Measurements from ENCODE around the gene SLC4A3.

Gene SLC4A3

DNA sequence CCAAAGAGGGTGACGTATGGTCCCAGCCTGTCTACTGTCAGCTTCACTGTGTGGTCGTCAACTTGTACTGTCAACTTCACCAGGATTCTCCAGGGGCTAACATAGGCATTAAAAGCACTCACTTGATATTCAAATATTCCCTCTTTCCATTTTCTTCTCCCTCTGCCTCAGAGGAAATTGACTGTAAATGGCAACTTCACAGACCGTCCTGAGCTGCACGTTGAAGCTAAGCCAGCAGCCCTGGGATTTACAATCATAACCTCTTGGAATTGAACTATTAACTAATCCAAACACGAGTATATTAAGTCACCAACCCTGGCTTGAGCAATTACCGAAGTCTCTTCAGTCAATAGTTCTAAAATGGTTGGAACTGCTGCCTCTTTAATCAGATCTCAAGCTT lies 38.5 kb downstream of the SLC4A3 start:
- CTCF ChIA-PET = interaction anchor here (1.3 kb wide), 1 partner anchor 12 kb away, joined by 3 read pairs; no protein-coding TSS in a partner anchor
- 93% methylated on average over 5 of the region's 6 CpGs for WGBS (ENCODE audit: insufficient coverage)
- no peak for DNase-seq
- peaks cover 0 to 10% (median 2%) of the 10 kb centered on the region in 5 experiments for H3K9me3 ChIP-seq (ENCODE audit: control extremely low read depth in 1 of 5, control insufficient read depth in 4 of 5, insufficient read depth in 2 of 5, low read depth in 1 of 5, low read length in 4 of 5)
- no peaks in the 10 kb centered on the region for H3K4me1 ChIP-seq (ENCODE audit: control extremely low read depth in 1 of 4, control insufficient read depth in 4 of 4, insufficient read depth in 4 of 4, low read length in 3 of 4)
- H3K27ac ChIP-seq (ENCODE audit: insufficient read depth in 1 of 2, low read depth in 1 of 2, low read length in 2 of 2, poor library complexity in 1 of 2, severe bottlenecking in 2 of 2) = no peak overlapping the region
- no peaks in the 10 kb centered on the region for H3K36me3 ChIP-seq (ENCODE audit: control insufficient read depth in 4 of 4, insufficient read depth in 4 of 4, low read length in 3 of 4)
- POLR2A ChIA-PET = no interaction called here
- no peak overlapping the region for H3K4me3 ChIP-seq (ENCODE audit: control insufficient read depth in 1 of 7, extremely low read depth in 1 of 7, insufficient read depth in 4 of 7, low read depth in 2 of 7, low read length in 6 of 7)
- H3K27me3 ChIP-seq (replicated peaks in 2 of 5; ENCODE audit: control insufficient read depth in 4 of 5, insufficient read depth in 5 of 5, low read length in 4 of 5) = peaks cover 0 to 6% (median 3%) of the 10 kb centered on the region in 5 experiments

DNA sequence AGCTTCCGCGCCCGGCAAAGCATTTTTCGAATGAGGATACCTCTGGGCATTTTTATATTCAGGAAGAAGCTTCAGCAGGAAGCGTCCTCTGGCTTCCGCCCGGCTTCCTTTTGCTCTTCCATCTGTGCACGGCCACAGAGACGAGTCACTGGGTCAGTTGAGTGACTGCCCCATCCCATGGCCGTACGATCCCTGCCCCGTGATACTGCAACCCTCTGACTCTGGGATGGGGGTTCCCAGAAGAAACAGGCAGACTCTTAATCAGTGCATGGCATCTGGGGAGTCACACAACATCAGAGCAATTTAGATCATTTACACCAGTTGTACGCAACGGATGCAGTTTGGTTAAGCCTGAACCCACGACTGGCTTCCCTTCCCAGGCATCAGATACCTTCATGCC lies 40.9 kb downstream of the SLC4A3 start:
- no peaks in the 10 kb centered on the region for H3K9me3 ChIP-seq (ENCODE audit: control extremely low read depth in 1 of 5, control insufficient read depth in 4 of 5, insufficient read depth in 2 of 5, low read depth in 1 of 5, low read length in 4 of 5)
- CTCF ChIA-PET = no interaction called here
- no peaks in the 10 kb centered on the region for H3K4me1 ChIP-seq (ENCODE audit: control extremely low read depth in 1 of 4, control insufficient read depth in 4 of 4, insufficient read depth in 4 of 4, low read length in 3 of 4)
- H3K27ac ChIP-seq (ENCODE audit: insufficient read depth in 1 of 2, low read depth in 1 of 2, low read length in 2 of 2, poor library complexity in 1 of 2, severe bottlenecking in 2 of 2) = no peak overlapping the region
- peaks cover 0 to 7% (median 6%) of the 10 kb centered on the region in 5 experiments for H3K27me3 ChIP-seq (replicated peaks in 2 of 5; ENCODE audit: control insufficient read depth in 4 of 5, insufficient read depth in 5 of 5, low read length in 4 of 5)
- WGBS (ENCODE audit: insufficient coverage) = 93% methylated on average over 15 of the region's 15 CpGs
- no peak for DNase-seq
- no peaks in the 10 kb centered on the region for H3K36me3 ChIP-seq (ENCODE audit: control insufficient read depth in 4 of 4, insufficient read depth in 4 of 4, low read length in 3 of 4)
- POLR2A ChIA-PET = no interaction called here
- no peak overlapping the region for H3K4me3 ChIP-seq (ENCODE audit: control insufficient read depth in 1 of 7, extremely low read depth in 1 of 7, insufficient read depth in 4 of 7, low read depth in 2 of 7, low read length in 6 of 7)

DNA sequence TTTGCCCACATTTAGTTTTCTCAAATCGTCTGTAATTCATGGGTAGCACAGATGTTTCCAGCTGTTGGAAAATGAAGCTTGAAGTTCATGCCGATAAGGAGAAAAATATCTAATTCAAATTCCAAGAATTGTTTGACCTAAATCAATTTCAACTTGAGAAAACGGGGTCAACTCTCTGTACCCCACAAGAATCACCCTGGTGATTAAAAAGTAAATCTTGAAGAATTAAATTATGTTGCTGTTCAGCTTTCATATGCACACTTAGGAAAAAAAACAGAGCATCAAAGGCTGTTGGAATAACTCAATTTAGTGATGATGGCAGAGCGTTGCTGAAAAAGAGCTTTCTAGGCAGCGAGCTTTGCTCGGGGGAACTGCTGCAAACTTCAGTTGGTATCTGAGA lies 43.0 kb downstream of the SLC4A3 start:
- whole genome bisulfite sequencing (ENCODE audit: insufficient coverage) = no CpG with 5 or more reads among the region's 6 CpGs
- Histone ChIP-seq H3K27me3 (replicated peaks in 2 of 5; ENCODE audit: control insufficient read depth in 4 of 5, insufficient read depth in 5 of 5, low read length in 4 of 5) (peaks cover 0 to 14% (median 6%) of the 10 kb centered on the region in 5 experiments), H3K36me3 (ENCODE audit: control insufficient read depth in 4 of 4, insufficient read depth in 4 of 4, low read length in 3 of 4) (no peaks in the 10 kb centered on the region), H3K4me1 (ENCODE audit: control extremely low read depth in 1 of 4, control insufficient read depth in 4 of 4, insufficient read depth in 4 of 4, low read length in 3 of 4) (no peaks in the 10 kb centered on the region), H3K4me3 (ENCODE audit: control insufficient read depth in 1 of 7, extremely low read depth in 1 of 7, insufficient read depth in 4 of 7, low read depth in 2 of 7, low read length in 6 of 7) (no peak overlapping the region), H3K9me3 (ENCODE audit: control extremely low read depth in 1 of 5, control insufficient read depth in 4 of 5, insufficient read depth in 2 of 5, low read depth in 1 of 5, low read length in 4 of 5) (no peaks in the 10 kb centered on the region), H3K27ac (ENCODE audit: insufficient read depth in 1 of 2, low read depth in 1 of 2, low read length in 2 of 2, poor library complexity in 1 of 2, severe bottlenecking in 2 of 2) (no peak overlapping the region)
- ChIA-PET POLR2A (no interaction called here), CTCF (interaction anchor here (1.4 kb wide), 1 partner anchor 28 kb away, joined by 6 read pairs; no protein-coding TSS in a partner anchor)
- no peak for DNase-seq

DNA sequence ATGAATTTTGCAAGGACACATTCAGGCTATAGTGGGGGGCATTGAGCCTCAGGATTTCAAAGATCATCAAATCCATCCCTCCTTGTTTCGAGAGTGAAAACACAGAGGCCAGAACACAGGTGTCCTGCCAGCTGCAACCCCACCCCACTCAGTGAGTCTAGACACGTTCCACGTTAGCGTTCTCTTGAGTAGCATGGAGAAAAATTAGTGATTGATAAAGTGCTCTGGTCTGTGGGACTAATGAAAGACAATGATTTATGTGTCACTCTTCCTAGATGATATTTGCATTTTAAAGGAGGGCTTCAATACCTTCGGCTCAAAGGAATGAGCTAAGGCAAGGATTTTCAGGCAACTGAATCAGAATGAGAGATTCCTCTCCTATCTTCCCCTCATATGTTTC lies 43.8 kb downstream of the SLC4A3 start:
- no peaks in the 10 kb centered on the region for H3K4me1 ChIP-seq (ENCODE audit: control extremely low read depth in 1 of 4, control insufficient read depth in 4 of 4, insufficient read depth in 4 of 4, low read length in 3 of 4)
- no peak overlapping the region for H3K27ac ChIP-seq (ENCODE audit: insufficient read depth in 1 of 2, low read depth in 1 of 2, low read length in 2 of 2, poor library complexity in 1 of 2, severe bottlenecking in 2 of 2)
- no peaks in the 10 kb centered on the region for H3K9me3 ChIP-seq (ENCODE audit: control extremely low read depth in 1 of 5, control insufficient read depth in 4 of 5, insufficient read depth in 2 of 5, low read depth in 1 of 5, low read length in 4 of 5)
- H3K36me3 ChIP-seq (ENCODE audit: control insufficient read depth in 4 of 4, insufficient read depth in 4 of 4, low read length in 3 of 4) = no peaks in the 10 kb centered on the region
- POLR2A ChIA-PET = no interaction called here
- no peak for DNase-seq
- CTCF ChIA-PET = interaction anchor here (1.4 kb wide), 1 partner anchor 29 kb away, joined by 6 read pairs; no protein-coding TSS in a partner anchor
- WGBS (ENCODE audit: insufficient coverage) = 75% methylated on average over 2 of the region's 5 CpGs
- H3K4me3 ChIP-seq (ENCODE audit: control insufficient read depth in 1 of 7, extremely low read depth in 1 of 7, insufficient read depth in 4 of 7, low read depth in 2 of 7, low read length in 6 of 7) = no peak overlapping the region
- H3K27me3 ChIP-seq (replicated peaks in 2 of 5; ENCODE audit: control insufficient read depth in 4 of 5, insufficient read depth in 5 of 5, low read length in 4 of 5) = peaks cover 0 to 13% (median 5%) of the 10 kb centered on the region in 5 experiments

DNA sequence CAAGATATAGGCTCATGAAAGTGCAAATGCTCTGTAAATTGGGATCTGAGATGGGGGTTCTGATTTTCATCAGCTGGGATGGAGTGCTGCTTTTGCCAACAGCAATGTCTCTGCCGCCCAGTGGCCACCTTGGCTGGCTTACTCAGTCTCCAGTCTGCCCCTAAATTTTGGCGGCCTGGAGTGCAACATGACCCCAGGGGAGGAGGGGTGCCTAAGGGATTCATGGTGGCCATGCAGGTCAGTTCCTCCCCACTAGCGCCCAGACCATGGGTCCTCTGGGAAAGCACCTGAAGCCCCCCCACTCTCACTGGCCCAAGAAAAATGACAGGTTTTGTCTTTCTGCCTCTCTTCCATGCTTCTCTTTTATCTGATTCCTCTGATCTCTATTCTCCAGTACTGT lies 45.0 kb downstream of the SLC4A3 start:
- no peaks in the 10 kb centered on the region for H3K4me1 ChIP-seq (ENCODE audit: control extremely low read depth in 1 of 4, control insufficient read depth in 4 of 4, insufficient read depth in 4 of 4, low read length in 3 of 4)
- no peak overlapping the region for H3K4me3 ChIP-seq (ENCODE audit: control insufficient read depth in 1 of 7, extremely low read depth in 1 of 7, insufficient read depth in 4 of 7, low read depth in 2 of 7, low read length in 6 of 7)
- no peak overlapping the region for H3K27ac ChIP-seq (ENCODE audit: insufficient read depth in 1 of 2, low read depth in 1 of 2, low read length in 2 of 2, poor library complexity in 1 of 2, severe bottlenecking in 2 of 2)
- H3K36me3 ChIP-seq (ENCODE audit: control insufficient read depth in 4 of 4, insufficient read depth in 4 of 4, low read length in 3 of 4) = no peaks in the 10 kb centered on the region
- H3K27me3 ChIP-seq (replicated peaks in 2 of 5; ENCODE audit: control insufficient read depth in 4 of 5, insufficient read depth in 5 of 5, low read length in 4 of 5) = peaks cover 0 to 13% (median 3%) of the 10 kb centered on the region in 5 experiments
- no peaks in the 10 kb centered on the region for H3K9me3 ChIP-seq (ENCODE audit: control extremely low read depth in 1 of 5, control insufficient read depth in 4 of 5, insufficient read depth in 2 of 5, low read depth in 1 of 5, low read length in 4 of 5)
- WGBS (ENCODE audit: insufficient coverage) = 92% methylated on average over 3 of the region's 3 CpGs
- ChIA-PET CTCF (interaction anchor here (2.0 kb wide), 1 partner anchor 17 kb away, joined by 5 read pairs; no protein-coding TSS in a partner anchor), POLR2A (no interaction called here)
- no peak for DNase-seq

DNA sequence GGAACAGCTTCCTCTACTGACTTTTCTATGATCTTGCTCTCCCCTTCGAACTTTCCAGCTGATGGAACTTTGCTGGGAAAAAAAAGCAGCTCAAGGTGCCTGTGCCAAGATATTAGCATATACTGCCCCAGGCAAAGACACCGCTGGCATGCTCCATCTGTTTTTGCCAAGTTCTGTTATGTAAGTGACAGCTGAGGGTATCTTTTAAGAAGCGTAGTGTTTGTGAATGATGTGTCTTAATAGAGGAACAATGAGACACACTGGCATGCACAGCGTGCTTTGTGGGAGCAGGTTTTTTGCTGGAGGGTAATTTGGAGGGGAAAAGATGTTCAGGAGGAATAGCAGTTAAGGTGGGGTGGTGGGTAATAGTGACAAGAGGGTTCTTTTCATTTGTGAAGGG lies 47.8 kb downstream of the SLC4A3 start:
- Histone ChIP-seq H3K9me3 (ENCODE audit: control extremely low read depth in 1 of 5, control insufficient read depth in 4 of 5, insufficient read depth in 2 of 5, low read depth in 1 of 5, low read length in 4 of 5) (no peaks in the 10 kb centered on the region), H3K27ac (ENCODE audit: insufficient read depth in 1 of 2, low read depth in 1 of 2, low read length in 2 of 2, poor library complexity in 1 of 2, severe bottlenecking in 2 of 2) (no peak overlapping the region), H3K36me3 (ENCODE audit: control insufficient read depth in 4 of 4, insufficient read depth in 4 of 4, low read length in 3 of 4) (no peaks in the 10 kb centered on the region), H3K4me1 (ENCODE audit: control extremely low read depth in 1 of 4, control insufficient read depth in 4 of 4, insufficient read depth in 4 of 4, low read length in 3 of 4) (no peaks in the 10 kb centered on the region), H3K27me3 (replicated peaks in 2 of 5; ENCODE audit: control insufficient read depth in 4 of 5, insufficient read depth in 5 of 5, low read length in 4 of 5) (peaks cover 0 to 13% (median 3%) of the 10 kb centered on the region in 5 experiments), H3K4me3 (ENCODE audit: control insufficient read depth in 1 of 7, extremely low read depth in 1 of 7, insufficient read depth in 4 of 7, low read depth in 2 of 7, low read length in 6 of 7) (no peak overlapping the region)
- ChIA-PET CTCF (interaction anchor here (0.9 to 1.6 kb wide), 3 partner anchors 16 to 134 kb away, joined by 3 to 4 read pairs (median 3); no protein-coding TSS in a partner anchor), POLR2A (no interaction called here)
- WGBS (ENCODE audit: insufficient coverage) = 97% methylated on average over 4 of the region's 4 CpGs
- no peak for DNase-seq

DNA sequence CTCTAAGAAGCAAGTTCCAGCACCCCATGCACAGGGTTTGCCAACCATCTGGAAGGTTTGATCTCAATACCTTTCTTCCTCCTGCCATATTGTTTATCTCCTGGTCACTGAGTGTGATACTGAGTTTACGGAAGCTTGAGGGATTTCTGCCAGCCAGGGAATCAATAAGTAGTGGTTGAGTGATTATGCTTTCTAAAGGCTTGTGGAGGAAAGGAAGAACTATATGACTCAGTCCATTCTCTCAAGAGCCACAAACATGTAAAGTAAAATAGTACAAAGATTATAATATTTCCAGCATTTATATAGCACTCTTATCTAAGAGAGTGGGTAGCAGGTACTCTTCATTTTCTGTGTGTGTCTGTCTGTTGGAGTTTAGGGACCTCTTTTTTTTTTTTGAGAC lies 49.2 kb downstream of the SLC4A3 start:
- Histone ChIP-seq H3K27ac (ENCODE audit: insufficient read depth in 1 of 2, low read depth in 1 of 2, low read length in 2 of 2, poor library complexity in 1 of 2, severe bottlenecking in 2 of 2) (no peak overlapping the region), H3K4me1 (ENCODE audit: control extremely low read depth in 1 of 4, control insufficient read depth in 4 of 4, insufficient read depth in 4 of 4, low read length in 3 of 4) (no peaks in the 10 kb centered on the region), H3K36me3 (ENCODE audit: control insufficient read depth in 4 of 4, insufficient read depth in 4 of 4, low read length in 3 of 4) (no peaks in the 10 kb centered on the region), H3K9me3 (ENCODE audit: control extremely low read depth in 1 of 5, control insufficient read depth in 4 of 5, insufficient read depth in 2 of 5, low read depth in 1 of 5, low read length in 4 of 5) (peaks cover 0 to 3% (median 0%) of the 10 kb centered on the region in 5 experiments), H3K27me3 (replicated peaks in 2 of 5; ENCODE audit: control insufficient read depth in 4 of 5, insufficient read depth in 5 of 5, low read length in 4 of 5) (peaks cover 0 to 9% (median 4%) of the 10 kb centered on the region in 5 experiments), H3K4me3 (ENCODE audit: control insufficient read depth in 1 of 7, extremely low read depth in 1 of 7, insufficient read depth in 4 of 7, low read depth in 2 of 7, low read length in 6 of 7) (no peak overlapping the region)
- ChIA-PET CTCF (no interaction called here), POLR2A (no interaction called here)
- no CpG with 5 or more reads among the region's 1 CpG for WGBS (ENCODE audit: insufficient coverage)
- no peak for DNase-seq
